Liver (tissue), 2 donors: ENCODE data around the gene SAMSN1.

Experiments
- YY1 ChIP-seq: IDR thresholded peaks from 2 replicates; pipeline ENCODE4 v1.6.1; 2016; ENCODE audit warnings: antibody characterized with exemption, mild to moderate bottlenecking
- TF ChIP-seq, protein P1 (sequence below): fragments of 150-350 bp; IDR thresholded peaks from 2 replicates; pipeline ENCODE4 v1.5.1; 2017; ENCODE audit warnings: improper control_type of control experiment, low read depth, low read length; ENCODE audit not compliant: missing input control
- TF ChIP-seq, protein P2 (sequence below): IDR thresholded peaks from 2 replicates; pipeline ENCODE4 v1.6.1; 2016; ENCODE audit warnings: antibody characterized with exemption
- donor health status: healthy.

DNA sequence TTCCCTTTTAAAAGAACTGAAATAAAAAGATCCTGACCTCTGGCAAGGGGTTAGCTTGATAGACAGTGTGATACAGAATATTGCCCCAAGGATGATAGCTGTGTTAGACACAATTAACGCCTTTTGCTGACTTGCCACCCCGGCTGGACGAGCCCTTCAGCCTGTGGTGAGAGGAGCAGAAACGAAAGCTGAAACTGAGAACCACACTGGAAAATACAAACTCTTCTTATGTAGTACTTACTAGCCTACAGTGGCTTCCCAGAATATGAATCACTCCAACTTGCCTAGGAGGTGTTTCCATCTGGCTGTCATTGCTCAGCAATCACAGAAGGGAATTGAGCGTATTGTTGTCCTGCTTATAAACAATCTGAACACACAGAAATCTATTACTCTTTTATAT, 22.9 kb downstream of the SAMSN1 start:
- TF ChIP-seq, protein P1, sequence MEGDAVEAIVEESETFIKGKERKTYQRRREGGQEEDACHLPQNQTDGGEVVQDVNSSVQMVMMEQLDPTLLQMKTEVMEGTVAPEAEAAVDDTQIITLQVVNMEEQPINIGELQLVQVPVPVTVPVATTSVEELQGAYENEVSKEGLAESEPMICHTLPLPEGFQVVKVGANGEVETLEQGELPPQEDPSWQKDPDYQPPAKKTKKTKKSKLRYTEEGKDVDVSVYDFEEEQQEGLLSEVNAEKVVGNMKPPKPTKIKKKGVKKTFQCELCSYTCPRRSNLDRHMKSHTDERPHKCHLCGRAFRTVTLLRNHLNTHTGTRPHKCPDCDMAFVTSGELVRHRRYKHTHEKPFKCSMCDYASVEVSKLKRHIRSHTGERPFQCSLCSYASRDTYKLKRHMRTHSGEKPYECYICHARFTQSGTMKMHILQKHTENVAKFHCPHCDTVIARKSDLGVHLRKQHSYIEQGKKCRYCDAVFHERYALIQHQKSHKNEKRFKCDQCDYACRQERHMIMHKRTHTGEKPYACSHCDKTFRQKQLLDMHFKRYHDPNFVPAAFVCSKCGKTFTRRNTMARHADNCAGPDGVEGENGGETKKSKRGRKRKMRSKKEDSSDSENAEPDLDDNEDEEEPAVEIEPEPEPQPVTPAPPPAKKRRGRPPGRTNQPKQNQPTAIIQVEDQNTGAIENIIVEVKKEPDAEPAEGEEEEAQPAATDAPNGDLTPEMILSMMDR, result no peak
- no peak for TF ChIP-seq YY1
- TF ChIP-seq, protein P2, sequence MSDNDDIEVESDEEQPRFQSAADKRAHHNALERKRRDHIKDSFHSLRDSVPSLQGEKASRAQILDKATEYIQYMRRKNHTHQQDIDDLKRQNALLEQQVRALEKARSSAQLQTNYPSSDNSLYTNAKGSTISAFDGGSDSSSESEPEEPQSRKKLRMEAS, result no peak
